Measurements from ENCODE around the gene MPRIP.

- no peak for TF ChIP-seq CTCF (IDR thresholded peaks at IDR 0.05 in 8 of 11, conservative IDR thresholded peaks at IDR 0.05 in 3 of 11)
- TF ChIP-seq POLR2A (IDR thresholded peaks at IDR 0.05) = no peak
- no peak for TF ChIP-seq POLR2AphosphoS5 (IDR thresholded peaks at IDR 0.05)
These were observed 84.9 kb downstream of the MPRIP start for GRCh38 chr17:17127156-17127555.
